GM12878 (cell line): Measurements from ENCODE around the gene KRTAP10-9. TPM values are rescaled to one million over a fixed set of nuclear protein-coding genes. Genes with fewer than 3 reads are reported as not detected.

Source experiments
- ATAC-seq: fragments of 200-7000 bp; cut with Tn5 transposase; 3 replicates; pipeline ENCODE4 v1.9.1; 2020; ENCODE audit warnings: mild to moderate bottlenecking, moderate library complexity
- BruUV-seq: library from RNA; stranded (reverse); fragments of 400-500 nt; replicated peaks from 2 replicates; lab custom pipeline; 2021; lab: Mats Ljungman, UMichigan
- CTCF ChIA-PET: fragments of 300-600 bp; sonication (Branson Sonifier 250); formaldehyde crosslinking; extraction: SDS; loops from one replicate; lab custom pipeline; 2021; ENCODE audit warnings: inconsistent platforms; lab: Yijun Ruan, JAX
- POLR2A ChIA-PET: fragments of 350-600 bp; formaldehyde crosslinking; extraction: SDS; loops from one replicate; lab custom pipeline; 2021; ENCODE audit warnings: inconsistent platforms; lab: Charles Lee
- RAD21 ChIA-PET: fragments of 300-600 bp; sonication (Branson Sonifier 250); formaldehyde crosslinking; loops from one replicate; lab custom pipeline; 2023; ENCODE audit warnings: antibody characterized with exemption; ENCODE audit not compliant: unreplicated experiment; lab: Charles Lee
- SMC1A ChIA-PET: fragments of 300-600 bp; sonication (Branson Sonifier 250); formaldehyde crosslinking; loops from one replicate; lab custom pipeline; 2023; ENCODE audit not compliant: unreplicated experiment, uncharacterized antibody; lab: Charles Lee
- DNase-seq: peaks from one replicate; pipeline ENCODE4 v3.0.0-alpha.2; 2011; ENCODE audit warnings: low read depth, low spot score
- FAIRE-seq: peaks from 3 replicates; lab custom pipeline; 2011; peaks lifted over from hg19 to GRCh38; lab: Jason Lieb, UNC
- H2AFZ ChIP-seq: 2 replicates; pipeline ENCODE4 v1.6.0; 2011; ENCODE audit warnings: low read depth, low read length, control low read depth; ENCODE audit not compliant: control insufficient read depth
- H3K27ac ChIP-seq: 2 replicates; pipeline ENCODE4 v1.5.1; 2011; ENCODE audit warnings: control low read depth; ENCODE audit not compliant: control insufficient read depth, insufficient read depth
- H3K27me3 ChIP-seq, 2 experiments: replicated peaks in 1 of 2; 2 replicates each; pipeline versions ENCODE4 v1.6.0 to v1.6.1; 2011; ENCODE audit warnings: low read length in 1 of 2; ENCODE audit not compliant: control insufficient read depth in 2 of 2, insufficient read depth in 2 of 2
- H3K36me3 ChIP-seq, 2 experiments: 2 replicates each; pipeline ENCODE4 v1.5.1; 2011; ENCODE audit warnings: low read length in 1 of 2; ENCODE audit not compliant: control insufficient read depth in 2 of 2, insufficient read depth in 2 of 2
- H3K4me1 ChIP-seq: 2 replicates; pipeline ENCODE4 v1.6.1; 2011; ENCODE audit warnings: mild to moderate bottlenecking, low read length, moderate library complexity, mixed read lengths; ENCODE audit not compliant: control insufficient read depth, insufficient read depth
- H3K4me2 ChIP-seq: 2 replicates; pipeline ENCODE4 v1.6.0; 2011; ENCODE audit warnings: control low read depth; ENCODE audit not compliant: control insufficient read depth, insufficient read depth
- H3K4me3 ChIP-seq: fragments of 200-600 bp; sonication (generic); 2 replicates; pipeline ENCODE4 v1.5.1; 2016
- H3K79me2 ChIP-seq: 2 replicates; pipeline ENCODE4 v1.6.0; 2011; ENCODE audit warnings: low read length; ENCODE audit not compliant: control insufficient read depth, insufficient read depth
- H3K9ac ChIP-seq: 2 replicates; pipeline ENCODE4 v1.8.0; 2011; ENCODE audit warnings: low read length, control low read depth, mixed read lengths; ENCODE audit not compliant: control insufficient read depth, insufficient read depth
- H3K9me3 ChIP-seq: replicated peaks from 3 replicates; pipeline ENCODE4 v1.5.1; 2011; ENCODE audit warnings: mild to moderate bottlenecking, low read length; ENCODE audit not compliant: control insufficient read depth, insufficient read depth
- H4K20me1 ChIP-seq: 2 replicates; pipeline ENCODE4 v1.6.0; 2011; ENCODE audit not compliant: control insufficient read depth, insufficient read depth
- CBX3 ChIP-seq: fragments of 200-600 bp; sonication (generic); IDR thresholded peaks from 2 replicates; pipeline ENCODE4 v1.6.1; 2016; ENCODE audit warnings: low read depth, borderline replicate concordance
- CHD1 ChIP-seq: IDR thresholded peaks from 2 replicates; pipeline ENCODE4 v1.6.1; 2012; ENCODE audit warnings: low read depth, low read length, improper control_type of control experiment
- DPF2 ChIP-seq: fragments of 450-650 bp; IDR thresholded peaks from 2 replicates; pipeline ENCODE4 v1.6.1; 2017; ENCODE audit warnings: mild to moderate bottlenecking
- EZH2 ChIP-seq: IDR thresholded peaks from 2 replicates; pipeline ENCODE4 v1.6.1; 2012; ENCODE audit warnings: low read depth, mild to moderate bottlenecking, control low read depth, inconsistent platforms, low read length, borderline replicate concordance; ENCODE audit not compliant: control insufficient read depth
- FOS ChIP-seq: IDR thresholded peaks from 3 replicates; pipeline ENCODE4 v1.6.1; 2011; ENCODE audit warnings: borderline replicate concordance; ENCODE audit not compliant: insufficient read length; ENCODE audit errors: extremely low read depth
- KLF5 ChIP-seq: fragments of 450-650 bp; IDR thresholded peaks from 2 replicates; pipeline ENCODE4 v1.6.1; 2014; ENCODE audit warnings: mild to moderate bottlenecking; ENCODE audit not compliant: partially characterized antibody
- MXI1 ChIP-seq: fragments of 150-350 bp; IDR thresholded peaks from 2 replicates; pipeline ENCODE4 v1.6.1; 2011; ENCODE audit warnings: low read depth, mild to moderate bottlenecking, inconsistent platforms, low read length, improper control_type of control experiment
- MYB ChIP-seq: fragments of 150-350 bp; IDR thresholded peaks from 2 replicates; pipeline ENCODE4 v1.6.1; 2014; ENCODE audit warnings: mild to moderate bottlenecking, low read depth, low read length, borderline replicate concordance
- NR2C2 ChIP-seq: IDR thresholded peaks from 2 replicates; pipeline ENCODE4 v1.6.1; 2011; ENCODE audit warnings: borderline replicate concordance, low read depth; ENCODE audit not compliant: control insufficient read depth, insufficient read length
- RCOR1 ChIP-seq: conservative IDR thresholded peaks from 2 replicates; pipeline ENCODE4 v1.6.1; 2012; ENCODE audit warnings: low read depth, low read length, improper control_type of control experiment
- SUPT20H ChIP-seq: IDR thresholded peaks from 2 replicates; pipeline ENCODE4 v1.6.1; 2011; ENCODE audit warnings: low read depth, mild to moderate bottlenecking, low read length, moderate library complexity, borderline replicate concordance; ENCODE audit not compliant: control insufficient read depth
- SUZ12 ChIP-seq: fragments of 200-600 bp; sonication (generic); IDR thresholded peaks from one replicate; pipeline ENCODE4 v1.6.1; 2018; ENCODE audit warnings: antibody characterized with exemption, mild to moderate bottlenecking; ENCODE audit not compliant: unreplicated experiment
- TAF1 ChIP-seq: IDR thresholded peaks from 2 replicates; pipeline ENCODE4 v1.6.1; 2011; ENCODE audit warnings: mild to moderate bottlenecking, low read depth, low read length, borderline replicate concordance
- ZNF24 ChIP-seq: fragments of 450-650 bp; IDR thresholded peaks from 2 replicates; pipeline ENCODE4 v1.6.1; 2017; ENCODE audit warnings: antibody characterized with exemption, mild to moderate bottlenecking
- WGBS: methylation state at CpG from one replicate; pipeline ENCODE4 v1.1.6; 2016; ENCODE audit warnings: low lambda C conversion rate; ENCODE audit not compliant: insufficient replicate concordance, insufficient coverage; ENCODE audit errors: missing lambda C conversion rate; 5-methylcytosine and 5-hydroxymethylcytosine counted together
- in situ Hi-C: fragments of 300-500 bp; cut with MboI; formaldehyde crosslinking; loops from 9 replicates; pipeline ENCODE4 v1.14.3; 2018; ENCODE audit warnings: mixed read lengths
- intact Hi-C: fragments of 100-400 bp; cut with micrococcal nuclease; formaldehyde crosslinking; loops from one replicate; pipeline ENCODE4 v1.14.2; 2022; ENCODE audit not compliant: unreplicated experiment
- polyA plus RNA-seq, 11 experiments: library from polyadenylated mRNA; depleted of rRNA in 4 of 11; unstranded in 6 of 11; stranded (reverse) in 5 of 11; fragments of >200 nt; fragmentation: Nextera tagmentation in 4 of 11; fragmentation: Illumina TruSeq in 1 of 11; extraction: Ambion mirVana in 4 of 11; extraction: Trizol in 1 of 11; gene quantifications; 1 replicate in 1 of 11; 2 replicates in 10 of 11; pipeline versions ENCODE4 v1.2.1 to v1.2.3, GENCODE V29; 2011 to 2016; ENCODE audit warnings: inconsistent platforms in 2 of 11, missing spikeins in 2 of 11, low read depth in 1 of 11
- total RNA-seq, 4 experiments: library from RNA; depleted of rRNA in 3 of 4; stranded (reverse); fragments of >200 nt in 3 of 4; fragmentation: Illumina TruSeq in 1 of 4; extraction: Trizol in 1 of 4; gene quantifications; 2 replicates each; pipeline versions ENCODE4 v1.2.1 to v1.2.3, GENCODE V29; 2013 to 2021
- TF ChIP-seq, protein P1 (sequence below), 3 experiments: IDR thresholded peaks in 2 of 3; conservative IDR thresholded peaks in 1 of 3; 2 replicates each; pipeline ENCODE4 v1.5.1; 2011; ENCODE audit warnings: low read depth in 3 of 3, low read length in 3 of 3, mild to moderate bottlenecking in 3 of 3, control low read depth in 2 of 3, moderate library complexity in 2 of 3, inconsistent platforms in 1 of 3, mixed read lengths in 1 of 3; ENCODE audit not compliant: control insufficient read depth in 2 of 3, insufficient read depth in 1 of 3; ENCODE audit errors: extremely low read depth in 1 of 3
- TF ChIP-seq, protein P2 (sequence below): fragments of 450-650 bp; IDR thresholded peaks from 2 replicates; pipeline ENCODE4 v1.6.1; 2016; ENCODE audit warnings: mild to moderate bottlenecking
- TF ChIP-seq, protein P3 (sequence below): IDR thresholded peaks from 2 replicates; pipeline ENCODE4 v1.6.1; 2011; ENCODE audit warnings: low read depth, low read length, improper control_type of control experiment, borderline replicate concordance

The KRTAP10-9 gene
- total and polyA plus RNA-seq, 10 of the 15 experiments (the other 5 are each of a cell fraction or from before 2014, with no cell fraction given), result not detected

DNA sequence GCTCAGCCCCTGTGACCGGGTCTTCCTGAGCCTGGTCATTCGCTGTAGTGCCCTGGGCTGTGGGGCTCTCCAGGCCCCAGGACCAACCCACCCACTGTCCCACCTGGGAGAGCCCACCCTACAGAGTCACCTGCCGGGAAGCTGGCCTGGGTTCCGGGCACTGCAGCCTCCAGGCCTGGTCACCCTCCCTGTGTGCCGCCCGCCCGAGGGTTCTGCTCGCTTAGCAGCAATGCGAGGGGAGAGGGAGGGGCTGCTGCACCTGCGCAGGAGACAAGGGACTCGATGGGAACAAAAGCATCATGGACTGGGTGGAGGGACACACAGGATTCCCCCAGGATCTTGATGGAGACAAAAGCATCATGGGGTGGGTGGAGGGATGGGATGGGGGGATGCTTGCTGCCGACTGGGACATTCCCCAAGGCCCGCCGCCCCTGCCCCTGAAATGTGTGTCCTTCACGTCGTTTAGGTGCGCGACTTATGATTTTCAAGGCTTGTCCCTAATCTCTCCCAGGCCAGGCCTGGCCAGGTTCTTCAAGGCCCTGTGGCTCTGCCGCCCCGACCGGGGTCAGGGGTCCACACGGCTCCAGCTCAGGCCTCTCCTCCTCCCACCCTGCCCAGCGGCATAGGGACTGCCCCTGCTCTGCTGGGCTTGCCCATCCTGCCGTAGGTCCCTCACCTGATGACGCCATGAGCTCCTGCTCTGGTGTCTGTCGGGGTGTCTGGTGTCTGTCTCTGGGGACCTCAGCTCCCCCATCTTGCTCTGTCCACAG lies 13.3 kb upstream of the KRTAP10-9 start (continued):
- TF ChIP-seq RCOR1, result no peak
- no peak for TF ChIP-seq FOS
- no peak for TF ChIP-seq CBX3
- no peak for TF ChIP-seq EZH2
- no peak for TF ChIP-seq KLF5
- no peak for TF ChIP-seq CHD1
- TF ChIP-seq SUPT20H, result no peak

DNA sequence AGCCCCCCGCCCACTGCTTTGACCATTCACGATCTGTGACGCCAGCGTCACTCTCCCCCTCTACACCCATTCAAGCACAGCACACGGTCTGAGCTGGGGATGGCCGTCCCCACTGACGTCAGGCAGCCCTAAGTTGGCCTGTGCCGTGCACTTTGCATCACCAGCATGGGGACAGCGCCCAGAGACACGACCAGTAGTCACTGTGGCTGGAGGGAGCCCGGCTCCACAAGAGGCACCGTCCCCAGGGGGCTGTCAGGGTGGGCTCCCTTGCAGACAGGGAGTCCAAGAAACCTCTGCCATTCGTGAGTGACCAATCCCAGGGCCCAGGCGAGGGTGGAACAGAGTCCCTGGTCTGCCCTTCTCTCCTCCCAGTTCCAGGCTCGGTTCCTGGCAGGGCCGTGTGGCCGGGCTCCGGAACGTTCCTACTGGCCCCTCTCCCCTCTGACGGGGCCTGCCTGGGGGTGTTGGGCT lies 12.7 kb upstream of the KRTAP10-9 start:
- ATAC-seq (no peak), FAIRE-seq (no peak), DNase-seq (no peak)
- Histone ChIP-seq H3K9me3 (peaks cover 2% of the 10 kb centered on the region; the same call in 1 of the 3 replicates), H3K4me3 (no peak overlapping the region), H3K36me3 (no peaks in the 10 kb centered on the region), H3K79me2 (no peaks in the 10 kb centered on the region), H4K20me1 (no peaks in the 10 kb centered on the region), H3K4me2 (no peak overlapping the region), H3K4me1 (no peaks in the 10 kb centered on the region), H2AFZ (no peak overlapping the region), H3K27ac (no peak overlapping the region), H3K9ac (no peak overlapping the region), H3K27me3 (no peaks in the 10 kb centered on the region)
- no TSS peak for BruUV-seq
- ChIA-PET CTCF (no interaction called here), RAD21 (no interaction called here), SMC1A (no interaction called here), POLR2A (no interaction called here)
- TF ChIP-seq NR2C2 (no peak), TAF1 (no peak), SUZ12 (no peak), ZNF24 (no peak), MXI1 (no peak), DPF2 (no peak), KLF5 (no peak), MYB (no peak), SUPT20H (no peak)
- TF ChIP-seq, protein P1, sequence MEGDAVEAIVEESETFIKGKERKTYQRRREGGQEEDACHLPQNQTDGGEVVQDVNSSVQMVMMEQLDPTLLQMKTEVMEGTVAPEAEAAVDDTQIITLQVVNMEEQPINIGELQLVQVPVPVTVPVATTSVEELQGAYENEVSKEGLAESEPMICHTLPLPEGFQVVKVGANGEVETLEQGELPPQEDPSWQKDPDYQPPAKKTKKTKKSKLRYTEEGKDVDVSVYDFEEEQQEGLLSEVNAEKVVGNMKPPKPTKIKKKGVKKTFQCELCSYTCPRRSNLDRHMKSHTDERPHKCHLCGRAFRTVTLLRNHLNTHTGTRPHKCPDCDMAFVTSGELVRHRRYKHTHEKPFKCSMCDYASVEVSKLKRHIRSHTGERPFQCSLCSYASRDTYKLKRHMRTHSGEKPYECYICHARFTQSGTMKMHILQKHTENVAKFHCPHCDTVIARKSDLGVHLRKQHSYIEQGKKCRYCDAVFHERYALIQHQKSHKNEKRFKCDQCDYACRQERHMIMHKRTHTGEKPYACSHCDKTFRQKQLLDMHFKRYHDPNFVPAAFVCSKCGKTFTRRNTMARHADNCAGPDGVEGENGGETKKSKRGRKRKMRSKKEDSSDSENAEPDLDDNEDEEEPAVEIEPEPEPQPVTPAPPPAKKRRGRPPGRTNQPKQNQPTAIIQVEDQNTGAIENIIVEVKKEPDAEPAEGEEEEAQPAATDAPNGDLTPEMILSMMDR (IDR thresholded peaks at IDR 0.05 in 2 of 3, conservative IDR thresholded peaks at IDR 0.05 in 1 of 3; ENCODE audit: control insufficient read depth in 2 of 3, extremely low read depth in 1 of 3, insufficient read depth in 1 of 3, low read depth in 3 of 3, low read length in 3 of 3), result no peak
- TF ChIP-seq, protein P2, sequence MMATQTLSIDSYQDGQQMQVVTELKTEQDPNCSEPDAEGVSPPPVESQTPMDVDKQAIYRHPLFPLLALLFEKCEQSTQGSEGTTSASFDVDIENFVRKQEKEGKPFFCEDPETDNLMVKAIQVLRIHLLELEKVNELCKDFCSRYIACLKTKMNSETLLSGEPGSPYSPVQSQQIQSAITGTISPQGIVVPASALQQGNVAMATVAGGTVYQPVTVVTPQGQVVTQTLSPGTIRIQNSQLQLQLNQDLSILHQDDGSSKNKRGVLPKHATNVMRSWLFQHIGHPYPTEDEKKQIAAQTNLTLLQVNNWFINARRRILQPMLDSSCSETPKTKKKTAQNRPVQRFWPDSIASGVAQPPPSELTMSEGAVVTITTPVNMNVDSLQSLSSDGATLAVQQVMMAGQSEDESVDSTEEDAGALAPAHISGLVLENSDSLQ, result no peak
- TF ChIP-seq, protein P3, sequence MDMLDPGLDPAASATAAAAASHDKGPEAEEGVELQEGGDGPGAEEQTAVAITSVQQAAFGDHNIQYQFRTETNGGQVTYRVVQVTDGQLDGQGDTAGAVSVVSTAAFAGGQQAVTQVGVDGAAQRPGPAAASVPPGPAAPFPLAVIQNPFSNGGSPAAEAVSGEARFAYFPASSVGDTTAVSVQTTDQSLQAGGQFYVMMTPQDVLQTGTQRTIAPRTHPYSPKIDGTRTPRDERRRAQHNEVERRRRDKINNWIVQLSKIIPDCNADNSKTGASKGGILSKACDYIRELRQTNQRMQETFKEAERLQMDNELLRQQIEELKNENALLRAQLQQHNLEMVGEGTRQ, result no peak
- WGBS, result 26% methylated on average over 18 of the region's 20 CpGs
- in situ Hi-C loops (no loop called here), intact Hi-C loops (no loop called here)
